ENCODE results near the gene OGG1.

The OGG1 gene

DNA sequence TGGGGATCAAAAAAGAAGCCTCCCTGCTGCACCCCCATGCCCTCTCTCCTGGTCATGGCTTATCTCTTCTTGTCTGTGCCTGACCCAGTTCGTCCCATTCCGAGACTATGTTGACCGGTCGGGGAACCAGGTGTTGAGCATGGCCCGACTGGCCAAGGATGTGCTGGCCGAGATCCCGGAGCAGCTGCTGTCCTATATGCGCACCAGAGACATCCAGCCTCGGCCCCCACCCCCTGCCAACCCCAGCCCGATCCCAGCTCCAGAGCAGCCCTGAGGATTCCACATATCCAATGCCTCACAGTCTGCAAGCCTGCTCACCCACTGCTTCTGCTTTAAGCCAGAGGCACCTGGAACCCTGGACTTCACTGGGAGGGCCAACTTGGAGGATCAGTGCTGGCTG, 20.3 kb upstream of the OGG1 start:
- DNase-seq, result no peak

DNA sequence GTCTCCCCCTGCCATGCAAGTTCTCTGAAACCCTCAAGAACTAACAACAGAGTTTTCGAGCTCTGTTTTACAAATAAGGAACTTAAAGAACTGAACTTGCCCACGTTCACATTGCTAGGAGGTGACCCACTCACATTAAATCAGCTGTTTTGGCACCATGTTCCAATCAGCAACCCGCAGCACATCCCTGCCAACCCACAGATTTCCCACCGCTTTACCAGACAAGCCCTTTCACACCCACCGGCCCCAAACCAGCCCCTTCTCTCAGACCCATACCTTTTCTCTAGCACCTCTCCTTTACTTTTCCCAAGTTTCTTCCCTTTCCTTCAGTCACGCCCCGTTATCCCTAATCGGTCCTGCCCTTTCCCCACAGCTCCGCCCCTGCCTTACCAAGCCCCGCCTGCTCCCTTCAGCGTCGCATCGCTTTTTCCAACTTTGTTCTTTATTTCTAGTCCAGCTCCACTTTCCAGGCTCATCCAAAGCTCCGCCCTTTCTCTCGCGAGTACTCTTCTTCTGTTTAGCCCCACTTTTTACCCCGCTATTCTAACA, 19.0 kb upstream of the OGG1 start:
- DNase-seq, result no peak

DNA sequence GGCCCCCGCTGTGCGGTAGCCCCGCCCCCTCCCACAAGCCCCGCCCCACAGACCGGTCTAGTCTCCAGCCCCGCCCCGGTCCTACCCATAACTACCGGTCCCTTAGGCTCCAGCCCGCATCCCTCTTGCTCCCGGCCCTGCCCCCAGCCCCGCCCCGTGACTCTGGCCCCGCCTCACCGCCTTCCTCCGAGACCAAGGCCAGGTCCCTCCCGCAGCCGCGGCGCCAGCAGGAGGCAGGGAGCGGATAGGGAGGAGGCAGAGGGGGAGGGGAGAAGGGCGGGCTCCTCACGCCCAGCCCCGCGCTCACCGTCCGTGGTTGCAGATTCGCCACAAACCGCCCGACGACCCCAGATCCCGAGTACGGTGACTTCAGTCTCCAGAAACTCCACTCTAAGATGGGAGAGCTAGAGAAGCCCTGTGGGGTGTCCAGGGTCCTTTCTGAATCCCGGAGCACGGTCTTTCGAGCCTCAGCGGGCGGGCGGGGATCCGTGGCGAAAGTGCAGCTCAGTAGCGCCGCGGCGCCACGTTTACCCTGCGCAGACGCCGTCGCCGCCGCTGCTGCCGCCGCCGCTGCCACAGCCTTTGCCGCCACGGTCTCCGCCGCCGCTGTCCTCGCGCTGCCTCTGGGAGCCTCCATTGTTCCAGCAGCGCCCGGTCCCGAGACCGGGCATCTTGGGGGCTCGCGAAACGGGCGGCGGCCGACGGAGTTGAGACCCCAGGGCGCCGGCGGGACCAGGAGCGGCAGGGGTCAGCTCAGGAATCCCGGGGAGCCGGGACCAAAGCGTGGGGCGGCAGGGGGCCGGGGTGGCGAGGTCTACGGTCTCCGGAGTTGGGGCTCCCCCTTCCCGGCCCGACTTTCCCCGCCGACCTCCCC, 18.3 kb upstream of the OGG1 start, which contains the start of gene BRPF1:
BRPF1 (plus strand) TSS at position 530 of the 874 bp plus-strand sequence. CDS start 2,406 bp downstream, outside the sequence.
- peak; percentile 100 for DNase-seq

DNA sequence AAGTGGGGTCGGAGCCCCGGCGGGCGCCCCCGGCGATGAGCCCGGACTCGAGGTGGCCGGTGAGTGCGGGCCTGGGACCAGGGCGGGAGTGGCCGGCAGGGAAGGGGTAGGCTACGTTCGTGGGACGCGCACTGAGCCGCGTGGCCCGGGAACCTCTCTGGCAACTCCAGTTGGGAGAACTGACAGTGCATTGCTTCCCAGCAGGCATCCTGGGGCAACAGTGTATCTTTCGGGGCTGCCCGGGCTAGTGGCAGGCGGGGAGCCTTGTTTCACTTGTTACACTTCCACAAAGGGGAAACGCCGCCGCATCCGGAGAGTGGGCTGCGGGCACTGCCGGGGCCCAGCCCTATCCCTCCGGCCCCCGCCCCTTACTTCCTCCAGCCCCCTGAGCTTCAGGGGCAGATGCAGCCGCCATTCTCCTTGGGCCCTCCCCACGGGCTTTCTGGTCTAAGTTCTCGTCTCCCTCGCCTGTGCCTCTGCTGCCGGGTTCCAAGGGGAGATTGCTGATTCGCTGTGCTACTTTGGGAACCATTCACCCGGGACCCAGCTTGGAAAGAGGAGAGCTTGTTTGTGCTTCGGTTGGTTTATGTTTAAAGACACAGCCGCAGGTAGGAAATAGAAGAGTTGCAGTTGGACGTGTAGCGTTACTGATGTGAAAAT, 17.5 kb upstream of the OGG1 start:
- DNase-seq, result peak; percentile 43

DNA sequence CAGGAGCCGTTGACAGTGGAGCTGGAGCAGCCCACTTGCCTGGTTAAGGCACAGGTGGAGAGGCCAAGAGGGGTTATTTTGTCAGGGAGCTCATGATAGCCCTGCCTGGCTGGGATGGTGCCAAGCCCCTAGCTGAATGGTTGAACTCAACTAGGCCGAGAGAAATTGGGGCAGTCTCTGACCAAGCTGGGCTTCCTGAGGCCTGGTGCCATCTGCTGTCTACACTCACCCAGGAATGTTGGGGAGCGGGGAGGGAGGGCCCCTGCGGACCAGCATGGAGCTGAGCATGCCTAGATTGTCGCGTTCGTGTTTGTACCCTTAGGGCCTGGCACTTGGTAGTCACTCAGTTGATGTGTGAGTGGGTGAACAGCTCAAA, 17.0 kb upstream of the OGG1 start:
- DNase-seq, result no peak

DNA sequence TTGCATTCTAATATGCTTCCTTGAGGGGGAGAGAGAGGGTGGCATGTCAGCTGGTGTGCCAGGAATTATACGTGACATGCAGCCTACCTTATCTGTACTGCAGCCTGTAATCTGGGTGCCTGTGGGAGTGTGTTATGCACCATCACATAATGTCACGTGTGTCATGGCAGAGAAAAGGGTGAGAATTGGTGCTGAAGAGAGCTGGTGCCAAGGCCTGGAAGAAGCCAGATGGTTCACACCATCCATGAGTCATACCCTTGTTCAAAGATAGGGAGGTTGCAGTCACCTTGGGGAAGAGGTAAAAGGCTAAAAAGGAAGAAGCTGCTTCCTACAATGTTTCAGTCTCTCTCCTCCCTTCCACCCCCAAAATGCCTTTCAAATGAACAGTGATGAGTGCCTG, 12.9 kb upstream of the OGG1 start:
- DNase-seq, result no peak

DNA sequence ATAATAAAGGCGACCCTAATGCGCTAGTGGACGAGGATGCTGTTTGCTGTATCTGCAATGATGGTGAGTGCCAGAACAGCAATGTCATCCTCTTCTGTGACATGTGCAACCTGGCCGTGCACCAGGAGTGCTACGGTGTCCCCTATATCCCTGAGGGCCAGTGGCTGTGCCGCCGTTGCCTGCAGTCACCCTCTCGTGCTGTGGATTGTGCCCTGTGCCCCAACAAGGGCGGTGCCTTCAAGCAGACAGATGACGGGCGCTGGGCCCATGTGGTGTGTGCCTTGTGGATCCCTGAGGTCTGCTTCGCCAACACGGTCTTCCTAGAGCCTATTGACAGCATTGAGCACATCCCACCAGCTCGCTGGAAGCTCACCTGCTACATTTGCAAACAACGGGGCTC, 10.6 kb upstream of the OGG1 start:
- no peak for DNase-seq

DNA sequence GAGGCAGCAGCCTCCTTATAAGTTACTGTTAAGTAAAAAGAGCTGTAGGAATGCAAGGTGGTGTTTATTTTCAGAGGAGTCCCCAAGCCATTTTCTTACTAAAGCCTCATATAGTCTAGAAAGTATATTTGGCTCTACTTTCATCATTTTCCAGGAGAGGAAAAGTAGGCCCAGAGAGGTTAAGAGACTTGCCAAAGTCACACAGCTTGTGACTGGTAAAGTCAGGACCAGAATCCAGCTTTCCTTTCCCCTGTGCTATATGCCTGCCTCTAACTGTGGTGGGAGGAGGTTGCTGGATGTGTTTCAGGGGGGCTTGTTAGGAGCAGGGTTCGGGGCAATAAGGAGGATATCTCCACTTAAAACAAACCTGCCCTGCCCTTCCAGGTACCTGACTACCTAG, 7.2 kb upstream of the OGG1 start:
- DNase-seq, result no peak

DNA sequence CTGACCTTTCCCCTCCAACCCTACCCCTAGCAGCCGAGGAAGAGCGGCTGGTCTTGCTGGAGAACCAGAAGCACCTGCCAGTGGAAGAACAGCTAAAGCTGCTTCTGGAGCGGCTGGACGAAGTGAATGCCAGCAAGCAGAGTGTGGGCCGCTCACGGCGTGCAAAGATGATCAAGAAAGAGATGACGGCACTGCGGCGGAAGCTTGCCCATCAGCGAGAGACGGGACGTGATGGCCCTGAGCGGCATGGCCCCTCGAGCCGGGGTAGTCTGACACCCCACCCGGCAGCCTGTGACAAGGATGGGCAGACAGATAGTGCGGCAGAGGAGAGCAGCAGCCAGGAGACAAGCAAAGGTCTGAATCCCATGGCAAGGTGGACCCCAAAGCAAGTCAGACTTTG, 6.2 kb upstream of the OGG1 start:
- no peak for DNase-seq

DNA sequence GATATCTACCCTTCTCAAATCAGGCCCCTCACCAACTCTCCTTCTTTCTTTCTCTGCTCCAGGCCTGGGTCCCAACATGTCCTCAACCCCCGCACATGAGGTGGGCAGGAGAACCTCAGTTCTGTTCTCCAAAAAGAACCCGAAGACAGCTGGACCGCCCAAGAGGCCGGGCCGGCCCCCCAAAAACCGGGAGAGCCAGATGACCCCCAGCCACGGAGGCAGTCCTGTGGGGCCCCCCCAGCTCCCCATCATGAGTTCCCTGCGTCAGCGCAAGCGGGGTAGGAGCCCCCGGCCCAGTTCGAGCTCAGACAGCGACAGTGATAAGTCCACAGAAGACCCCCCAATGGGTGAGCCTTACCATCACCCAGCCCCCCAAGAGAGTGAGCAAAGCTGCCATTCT, 5.6 kb upstream of the OGG1 start:
- no peak for DNase-seq

DNA sequence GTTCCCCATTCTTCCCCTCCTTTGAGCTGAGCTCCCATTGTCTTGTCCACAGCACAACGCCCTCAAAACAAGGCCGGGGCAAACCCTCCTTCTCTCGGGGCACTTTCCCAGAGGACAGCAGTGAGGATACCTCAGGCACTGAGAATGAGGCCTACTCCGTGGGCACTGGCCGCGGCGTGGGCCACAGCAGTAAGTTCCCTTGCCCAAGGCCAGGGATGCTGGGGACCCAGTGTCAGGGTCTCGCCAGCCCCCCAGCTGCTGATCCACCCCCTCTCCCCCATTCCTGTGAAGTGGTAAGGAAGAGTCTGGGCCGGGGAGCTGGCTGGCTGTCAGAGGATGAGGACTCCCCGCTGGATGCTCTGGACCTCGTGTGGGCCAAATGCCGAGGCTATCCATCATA, 4.2 kb upstream of the OGG1 start:
- no peak for DNase-seq

DNA sequence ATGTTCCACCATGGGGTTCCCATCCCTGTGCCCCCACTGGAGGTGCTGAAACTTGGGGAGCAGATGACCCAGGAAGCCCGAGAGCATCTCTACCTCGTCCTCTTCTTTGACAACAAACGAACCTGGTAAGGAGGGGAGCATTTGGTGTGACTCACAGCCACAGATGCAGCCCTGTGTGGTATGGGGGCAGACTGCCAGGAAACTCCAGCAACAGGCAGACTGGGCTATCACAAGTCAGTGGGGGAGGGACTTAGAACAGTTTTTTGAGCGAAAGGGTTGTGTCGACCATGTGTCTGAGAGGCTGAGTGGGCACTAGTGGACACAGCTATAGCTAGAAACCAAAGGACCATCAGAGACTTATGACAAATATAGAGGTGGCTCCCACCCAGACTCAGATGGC, 3.4 kb upstream of the OGG1 start:
- no peak for DNase-seq

DNA sequence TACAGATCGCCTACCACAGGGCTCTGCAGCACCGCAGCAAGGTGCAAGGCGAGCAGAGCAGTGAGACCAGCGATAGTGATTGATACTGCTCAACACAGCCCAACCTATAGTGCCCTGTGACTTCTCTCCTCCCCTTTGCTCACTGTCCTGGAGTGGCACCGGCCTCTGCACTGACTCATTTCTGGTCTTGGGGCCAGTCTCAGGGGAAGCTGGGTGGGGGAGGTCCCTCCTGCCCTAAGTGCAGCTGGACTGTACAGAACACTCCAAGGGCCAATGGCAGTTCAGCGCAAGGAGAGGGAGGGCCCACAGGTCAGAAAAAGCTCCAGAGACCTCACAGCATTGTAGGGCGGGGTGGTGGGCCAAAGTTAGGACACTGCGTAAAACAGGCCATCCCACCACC, 2.5 kb upstream of the OGG1 start:
- DNase-seq, result no peak

DNA sequence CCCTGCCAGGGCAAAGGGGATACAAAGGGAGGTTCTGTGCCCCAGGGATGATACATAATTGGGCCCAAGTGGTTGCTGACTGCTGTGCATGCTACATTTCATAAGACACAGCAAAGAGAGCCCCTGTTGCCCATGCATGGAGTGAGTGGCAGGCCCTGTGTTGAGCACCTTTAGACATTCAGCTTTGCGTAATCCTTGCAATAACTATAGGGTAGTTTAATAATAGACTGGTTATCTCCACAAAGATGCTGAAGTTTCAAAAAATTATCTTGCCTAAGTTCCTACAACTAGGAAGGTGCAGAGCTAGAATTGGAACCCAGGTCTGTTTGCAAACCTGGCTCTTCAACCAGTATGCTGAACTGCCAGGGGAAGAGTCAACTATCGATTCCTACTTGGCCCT, 1.7 kb upstream of the OGG1 start:
- DNase-seq, result no peak

DNA sequence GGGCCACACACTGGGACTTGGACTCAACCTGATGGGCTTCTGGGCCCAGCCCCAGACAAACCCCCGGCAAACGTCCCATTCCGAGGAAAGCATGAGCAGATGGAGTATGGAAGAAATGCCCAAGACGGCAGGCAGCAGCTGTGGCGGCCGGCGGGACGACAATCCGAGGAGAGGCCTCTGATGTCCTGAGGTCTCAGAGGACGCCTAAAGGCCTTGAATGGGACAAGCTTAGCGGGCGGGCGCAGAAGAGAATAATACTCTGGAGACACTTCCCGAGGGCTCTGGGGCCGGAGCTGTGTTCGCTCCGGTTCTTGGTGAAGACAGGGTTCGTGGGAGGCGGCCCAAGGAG, 482 bp upstream of the OGG1 start:
- no peak for DNase-seq

DNA sequence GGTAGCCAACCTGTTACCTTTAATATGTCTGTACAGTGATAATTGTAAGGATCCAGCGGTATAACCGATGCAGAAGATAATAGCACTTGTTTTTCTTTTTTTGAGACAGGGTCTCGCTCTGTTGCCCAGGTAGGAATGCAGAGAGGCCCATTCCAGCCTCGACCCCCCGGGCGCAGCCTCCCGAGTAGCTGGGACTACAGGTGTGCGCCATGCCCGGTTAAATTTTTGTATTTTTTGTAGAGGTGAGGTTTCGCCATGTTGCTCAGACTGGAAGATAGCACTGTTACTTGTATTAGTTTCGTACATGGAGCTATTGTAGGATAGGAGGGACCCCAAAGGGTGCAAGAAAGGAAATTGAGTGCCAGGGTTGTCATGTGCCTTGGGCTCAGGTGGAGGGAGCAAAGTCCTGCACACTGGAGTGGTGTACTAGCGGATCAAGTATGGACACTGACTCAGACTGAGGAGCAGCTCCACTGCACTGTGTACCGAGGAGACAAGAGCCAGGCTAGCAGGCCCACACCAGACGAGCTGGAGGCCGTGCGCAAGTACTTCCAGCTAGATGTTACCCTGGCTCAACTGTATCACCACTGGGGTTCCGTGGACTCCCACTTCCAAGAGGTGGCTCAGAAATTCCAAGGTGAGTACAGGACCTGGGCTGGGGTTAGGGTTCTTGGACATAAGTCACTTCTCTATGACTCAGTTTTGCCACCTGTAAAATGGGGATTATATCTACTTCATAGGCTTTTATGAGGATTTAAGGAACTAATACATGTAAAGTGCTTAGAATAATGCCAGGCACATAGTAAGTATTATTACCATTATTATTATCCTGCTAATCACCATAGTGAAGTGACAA, 1.0 kb downstream of the OGG1 start:
- no peak for DNase-seq

DNA sequence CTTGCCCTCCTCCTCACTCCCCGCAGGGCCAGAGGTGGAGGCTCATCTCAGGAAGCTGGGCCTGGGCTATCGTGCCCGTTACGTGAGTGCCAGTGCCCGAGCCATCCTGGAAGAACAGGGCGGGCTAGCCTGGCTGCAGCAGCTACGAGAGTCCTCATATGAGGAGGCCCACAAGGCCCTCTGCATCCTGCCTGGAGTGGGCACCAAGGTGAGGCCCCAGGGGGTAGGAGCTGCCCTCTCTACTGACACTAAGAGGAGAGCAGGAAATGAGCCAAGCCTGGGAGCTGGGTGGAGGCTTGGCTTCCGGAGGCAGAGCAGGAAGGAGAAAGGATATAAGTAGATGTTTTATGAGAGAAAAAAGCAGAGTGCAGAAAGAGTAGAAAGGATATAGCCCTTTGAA, 4.9 kb downstream of the OGG1 start:
- peak; percentile 24 for DNase-seq

DNA sequence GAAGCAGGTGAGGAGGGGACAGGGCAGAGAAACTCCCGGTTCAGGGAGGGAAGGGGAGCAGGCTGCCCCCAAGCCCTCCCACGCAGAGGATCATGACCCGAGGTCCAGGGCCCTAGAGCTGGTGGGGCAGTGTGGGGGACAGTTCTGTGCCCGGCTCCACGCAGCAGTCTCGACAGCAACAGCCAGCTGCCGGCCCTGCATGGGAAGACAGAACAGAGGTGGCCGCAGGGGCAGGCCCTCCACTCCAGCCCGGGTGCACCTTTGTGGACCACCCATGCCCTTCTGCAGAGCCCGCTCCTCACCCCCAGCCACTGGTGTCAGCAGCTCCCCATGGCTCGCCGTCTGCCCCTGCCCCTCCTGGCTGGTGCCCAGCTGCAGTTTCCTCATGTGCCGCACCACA, 7.7 kb downstream of the OGG1 start:
- DNase-seq, result no peak

DNA sequence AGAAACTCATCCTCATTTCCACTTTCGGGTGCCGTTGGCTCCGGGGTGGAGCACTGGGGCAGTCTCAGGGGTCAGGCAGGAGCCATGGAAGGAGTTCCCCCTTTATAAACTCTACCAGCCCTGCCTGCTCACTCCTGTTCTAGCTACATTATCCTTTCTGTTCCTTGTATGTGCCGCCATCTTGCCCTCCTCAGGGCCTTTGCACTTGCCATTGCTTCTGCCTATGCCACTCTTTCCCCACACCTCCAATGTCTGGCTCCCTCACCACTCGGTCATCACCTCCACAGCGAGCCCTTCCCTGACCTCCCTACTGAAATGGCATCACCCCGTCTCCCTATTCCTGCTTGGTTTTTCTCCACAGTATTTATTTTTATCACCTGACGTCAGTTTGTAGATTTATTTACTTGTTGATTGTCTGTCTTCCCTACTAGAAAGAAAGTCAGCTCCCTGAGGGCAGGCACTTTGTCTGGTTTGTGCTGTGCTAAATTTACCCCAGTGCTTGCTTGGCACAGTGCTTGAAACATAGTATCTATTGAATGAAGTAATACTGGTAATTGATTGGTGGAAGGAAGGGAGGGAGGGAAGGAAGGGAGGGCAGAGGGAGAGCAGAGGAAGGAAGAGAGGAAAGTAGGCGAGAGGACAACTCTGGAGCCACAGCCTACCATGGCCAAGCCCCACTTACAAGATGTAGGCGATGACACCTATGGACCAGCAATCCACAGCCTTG, 11.2 kb downstream of the OGG1 start:
- DNase-seq, result no peak

DNA sequence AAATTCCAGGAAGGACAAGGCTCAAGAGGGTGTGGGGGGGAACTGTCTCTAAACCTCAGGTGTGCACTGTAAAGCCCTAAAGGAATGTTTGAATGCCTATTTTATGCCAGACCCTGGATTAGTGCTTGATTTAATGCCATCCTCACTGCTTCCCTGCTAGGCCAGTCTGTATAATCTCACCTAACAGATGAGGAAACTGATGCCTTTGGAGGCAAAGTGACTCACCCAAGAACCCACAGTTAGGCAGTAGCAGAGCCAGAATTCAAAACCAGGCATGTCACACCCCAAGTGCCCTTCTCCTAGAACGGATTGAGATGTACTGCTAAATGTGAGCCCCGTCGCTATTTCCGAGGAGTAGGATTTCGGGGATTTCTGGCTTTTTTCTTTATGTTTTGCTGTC, 12.2 kb downstream of the OGG1 start:
- no peak for DNase-seq

DNA sequence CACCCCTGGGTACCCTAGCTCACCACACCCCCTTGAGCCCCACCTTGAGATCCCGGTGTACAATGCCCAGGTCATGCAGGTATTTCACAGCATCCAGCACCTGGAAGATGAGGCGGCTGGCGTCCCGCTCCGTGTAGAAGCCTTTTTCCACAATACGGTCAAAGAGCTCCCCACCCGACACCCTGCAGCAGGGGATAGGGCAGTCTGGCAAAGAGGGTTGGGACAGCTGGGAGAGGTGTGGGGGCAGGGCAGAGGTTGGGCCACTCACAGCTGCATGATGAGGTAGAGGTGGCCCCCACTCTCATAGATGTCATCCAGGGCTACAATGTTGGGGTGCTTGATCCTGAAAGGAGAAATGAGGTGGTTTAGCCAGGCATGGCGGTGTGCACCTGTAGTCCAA, 13.1 kb downstream of the OGG1 start:
- DNase-seq, result no peak

DNA sequence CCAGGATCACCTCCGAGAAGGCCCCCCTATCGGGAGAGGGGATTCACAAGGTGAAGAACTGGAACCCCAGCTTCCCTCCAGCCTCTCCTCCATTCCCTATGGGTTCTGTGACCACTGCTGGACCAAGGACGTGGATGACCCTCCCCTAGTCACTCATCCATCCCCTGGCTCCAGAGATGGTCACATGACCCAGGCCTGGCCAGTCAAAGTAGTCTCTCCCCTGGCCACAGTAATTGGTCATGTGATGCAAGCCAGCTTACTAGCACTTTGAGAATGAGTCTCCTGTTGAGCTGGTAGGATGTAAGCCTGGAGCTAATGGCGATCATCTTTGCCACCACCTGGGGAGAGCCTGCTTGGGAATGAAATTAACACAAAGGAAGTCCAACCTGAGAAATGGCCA, 16.1 kb downstream of the OGG1 start:
- no peak for DNase-seq

DNA sequence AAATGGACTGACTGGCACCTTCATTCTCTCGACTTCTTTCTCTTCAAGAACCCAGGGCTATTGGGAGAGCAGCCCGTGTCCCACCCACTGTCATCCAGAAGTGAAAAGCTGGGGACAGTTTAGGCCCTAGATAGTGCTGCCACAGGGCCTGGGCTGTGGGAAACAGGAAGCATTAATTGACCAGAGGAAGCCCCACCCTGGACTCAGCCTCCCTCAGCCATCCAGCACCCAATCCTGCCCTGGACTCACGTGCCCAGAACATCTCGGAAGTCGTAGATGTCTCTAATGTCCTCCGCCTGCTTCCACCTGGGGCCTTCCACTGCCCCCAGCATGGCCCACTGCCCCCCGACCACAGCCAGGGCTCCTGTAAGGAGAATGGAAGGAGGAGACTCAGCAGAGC, 17.7 kb downstream of the OGG1 start:
- DNase-seq, result no peak
